NCI-H82 treated with DMSO at 0.1 percent for 48 hours (cell line): ENCODE results near the gene APPBP2.
A peak's percentile ranks its signal among the peaks of the same experiment; 100 is the strongest.

ENCODE experiments used
- DNase-seq: peaks from one replicate; lab custom pipeline; 2025; ENCODE audit not compliant: unreplicated experiment; lab: John Stamatoyannopoulos, UW

APPBP2 gene

DNA sequence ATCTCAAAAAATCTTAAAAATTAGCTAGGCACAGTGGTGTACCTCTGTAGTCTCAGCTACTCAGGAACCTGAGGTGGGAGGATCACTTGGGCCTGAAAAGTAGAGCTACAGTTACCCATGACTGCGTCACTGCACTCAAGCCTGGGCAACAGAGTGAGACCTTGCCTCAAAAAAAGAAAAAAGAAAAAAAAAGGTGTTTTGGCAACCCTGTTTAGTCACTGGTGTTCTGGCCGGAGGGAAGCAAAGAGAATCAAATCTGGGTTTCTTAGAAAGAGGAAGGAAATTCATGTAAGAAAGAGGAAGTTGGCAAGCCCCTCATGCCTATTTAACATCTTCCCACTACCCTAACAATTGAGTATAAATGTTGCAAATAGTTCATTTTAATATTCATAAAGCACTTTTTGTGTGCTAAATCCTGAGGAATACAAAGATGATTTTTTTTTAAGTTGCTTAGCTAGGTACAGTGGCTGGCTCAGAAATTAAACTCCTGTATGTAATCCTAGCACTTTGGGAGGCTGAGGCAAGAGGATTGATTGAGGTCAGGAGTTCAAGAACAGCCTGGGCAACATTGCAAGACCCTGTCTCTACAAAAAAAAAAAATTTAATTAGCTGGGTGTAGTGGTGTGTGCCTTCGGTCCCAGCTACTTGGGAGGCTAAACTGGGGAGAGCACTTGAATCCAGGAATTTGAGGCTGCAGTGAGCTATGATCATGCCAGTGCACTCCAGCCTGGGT lies 127.6 kb downstream of the APPBP2 start:
- DNase-seq = no peak

DNA sequence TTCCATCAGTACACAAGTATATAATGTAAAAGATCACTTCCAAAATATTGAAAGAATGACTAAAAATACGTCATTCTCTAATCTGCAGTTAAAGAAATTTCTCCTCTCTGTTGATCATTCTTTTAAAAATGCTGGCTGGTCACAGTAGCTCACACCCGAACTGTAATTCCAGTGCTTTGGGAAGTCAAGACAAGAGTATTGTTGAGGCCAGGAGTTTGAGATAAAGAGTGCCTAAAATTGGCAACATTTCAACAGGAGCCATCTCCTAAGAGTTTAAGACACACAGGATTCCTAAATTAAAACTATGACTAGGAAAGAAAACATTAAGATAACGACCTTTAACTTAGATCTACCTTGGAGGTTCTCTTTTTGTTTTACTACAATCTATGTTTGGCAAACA lies 129.6 kb downstream of the APPBP2 start:
- DNase-seq = no peak

DNA sequence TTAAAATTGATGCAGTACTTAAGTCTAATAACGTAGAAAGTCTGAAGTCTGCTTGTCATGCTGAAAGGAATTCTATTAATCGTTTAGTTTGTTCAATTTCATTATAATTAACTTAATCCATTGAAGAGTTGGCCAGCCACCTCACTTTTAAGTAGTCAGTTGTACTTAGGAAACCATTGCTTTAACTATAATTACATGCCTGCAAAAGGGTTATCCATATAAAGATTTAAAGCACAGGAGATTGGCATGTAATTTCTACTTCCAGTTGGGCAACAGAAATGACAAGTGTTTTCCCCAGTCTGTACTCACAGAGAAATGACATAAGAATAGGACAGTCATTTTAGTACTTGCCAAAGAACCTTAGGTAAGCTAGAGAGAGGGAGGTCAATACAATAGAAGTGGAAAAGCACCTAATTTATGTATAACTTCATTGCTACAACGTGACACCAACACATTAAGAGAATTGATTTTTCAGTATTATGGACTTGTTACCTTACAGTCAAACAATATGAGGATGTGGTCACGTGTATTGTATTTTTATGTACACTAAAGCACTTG lies 130.5 kb downstream of the APPBP2 start:
- no peak for DNase-seq

- peak; percentile 12 for DNase-seq
Measured at GRCh38 chr17:60393840-60394723, 132.0 kb downstream of the APPBP2 start.
